ENCODE data around the gene ERG. TPM values are rescaled to one million over a fixed set of nuclear protein-coding genes. Genes with fewer than 3 reads are reported as not detected.

Gene ERG
- polyA plus RNA-seq, 1 donor from 2014 or later, result not detected

DNA sequence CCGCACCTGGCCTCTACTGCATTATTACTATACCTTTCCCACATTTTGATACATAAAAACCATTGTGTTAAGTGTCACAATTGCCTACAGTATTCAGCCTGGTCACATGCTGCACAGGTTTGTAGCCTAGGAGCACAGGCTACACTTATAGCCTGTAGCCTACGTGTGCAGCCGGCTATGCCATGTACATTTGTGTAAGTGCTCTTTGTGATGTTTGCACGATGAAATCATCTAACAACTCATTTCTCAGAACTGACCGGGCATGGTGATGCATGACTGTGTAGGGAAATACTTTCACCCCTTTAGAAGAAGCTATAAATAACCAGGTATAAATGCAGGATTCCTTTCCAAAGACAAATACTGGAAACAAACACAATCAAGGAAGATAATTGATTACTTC is 12.1 kb downstream of the ERG start:
- no peaks in the 10 kb centered on the region for H3K27me3 ChIP-seq (ENCODE audit: insufficient read depth, low read depth, low read length)
- TF ChIP-seq, protein P1, sequence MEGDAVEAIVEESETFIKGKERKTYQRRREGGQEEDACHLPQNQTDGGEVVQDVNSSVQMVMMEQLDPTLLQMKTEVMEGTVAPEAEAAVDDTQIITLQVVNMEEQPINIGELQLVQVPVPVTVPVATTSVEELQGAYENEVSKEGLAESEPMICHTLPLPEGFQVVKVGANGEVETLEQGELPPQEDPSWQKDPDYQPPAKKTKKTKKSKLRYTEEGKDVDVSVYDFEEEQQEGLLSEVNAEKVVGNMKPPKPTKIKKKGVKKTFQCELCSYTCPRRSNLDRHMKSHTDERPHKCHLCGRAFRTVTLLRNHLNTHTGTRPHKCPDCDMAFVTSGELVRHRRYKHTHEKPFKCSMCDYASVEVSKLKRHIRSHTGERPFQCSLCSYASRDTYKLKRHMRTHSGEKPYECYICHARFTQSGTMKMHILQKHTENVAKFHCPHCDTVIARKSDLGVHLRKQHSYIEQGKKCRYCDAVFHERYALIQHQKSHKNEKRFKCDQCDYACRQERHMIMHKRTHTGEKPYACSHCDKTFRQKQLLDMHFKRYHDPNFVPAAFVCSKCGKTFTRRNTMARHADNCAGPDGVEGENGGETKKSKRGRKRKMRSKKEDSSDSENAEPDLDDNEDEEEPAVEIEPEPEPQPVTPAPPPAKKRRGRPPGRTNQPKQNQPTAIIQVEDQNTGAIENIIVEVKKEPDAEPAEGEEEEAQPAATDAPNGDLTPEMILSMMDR (IDR thresholded peaks at IDR 0.05; ENCODE audit: poor library complexity, severe bottlenecking), result no peak
- TF ChIP-seq TAF1 (IDR thresholded peaks at IDR 0.05; ENCODE audit: low read depth) (no peak), EZH2 (IDR thresholded peaks at IDR 0.05; ENCODE audit: borderline replicate concordance, insufficient read depth, low read length, poor library complexity, severe bottlenecking) (no peak), EP300 (conservative IDR thresholded peaks at IDR 0.05; ENCODE audit: poor library complexity, severe bottlenecking) (no peak)
- TF ChIP-seq, protein P2, sequence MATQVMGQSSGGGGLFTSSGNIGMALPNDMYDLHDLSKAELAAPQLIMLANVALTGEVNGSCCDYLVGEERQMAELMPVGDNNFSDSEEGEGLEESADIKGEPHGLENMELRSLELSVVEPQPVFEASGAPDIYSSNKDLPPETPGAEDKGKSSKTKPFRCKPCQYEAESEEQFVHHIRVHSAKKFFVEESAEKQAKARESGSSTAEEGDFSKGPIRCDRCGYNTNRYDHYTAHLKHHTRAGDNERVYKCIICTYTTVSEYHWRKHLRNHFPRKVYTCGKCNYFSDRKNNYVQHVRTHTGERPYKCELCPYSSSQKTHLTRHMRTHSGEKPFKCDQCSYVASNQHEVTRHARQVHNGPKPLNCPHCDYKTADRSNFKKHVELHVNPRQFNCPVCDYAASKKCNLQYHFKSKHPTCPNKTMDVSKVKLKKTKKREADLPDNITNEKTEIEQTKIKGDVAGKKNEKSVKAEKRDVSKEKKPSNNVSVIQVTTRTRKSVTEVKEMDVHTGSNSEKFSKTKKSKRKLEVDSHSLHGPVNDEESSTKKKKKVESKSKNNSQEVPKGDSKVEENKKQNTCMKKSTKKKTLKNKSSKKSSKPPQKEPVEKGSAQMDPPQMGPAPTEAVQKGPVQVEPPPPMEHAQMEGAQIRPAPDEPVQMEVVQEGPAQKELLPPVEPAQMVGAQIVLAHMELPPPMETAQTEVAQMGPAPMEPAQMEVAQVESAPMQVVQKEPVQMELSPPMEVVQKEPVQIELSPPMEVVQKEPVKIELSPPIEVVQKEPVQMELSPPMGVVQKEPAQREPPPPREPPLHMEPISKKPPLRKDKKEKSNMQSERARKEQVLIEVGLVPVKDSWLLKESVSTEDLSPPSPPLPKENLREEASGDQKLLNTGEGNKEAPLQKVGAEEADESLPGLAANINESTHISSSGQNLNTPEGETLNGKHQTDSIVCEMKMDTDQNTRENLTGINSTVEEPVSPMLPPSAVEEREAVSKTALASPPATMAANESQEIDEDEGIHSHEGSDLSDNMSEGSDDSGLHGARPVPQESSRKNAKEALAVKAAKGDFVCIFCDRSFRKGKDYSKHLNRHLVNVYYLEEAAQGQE (IDR thresholded peaks at IDR 0.05; ENCODE audit: borderline replicate concordance), result no peak

DNA sequence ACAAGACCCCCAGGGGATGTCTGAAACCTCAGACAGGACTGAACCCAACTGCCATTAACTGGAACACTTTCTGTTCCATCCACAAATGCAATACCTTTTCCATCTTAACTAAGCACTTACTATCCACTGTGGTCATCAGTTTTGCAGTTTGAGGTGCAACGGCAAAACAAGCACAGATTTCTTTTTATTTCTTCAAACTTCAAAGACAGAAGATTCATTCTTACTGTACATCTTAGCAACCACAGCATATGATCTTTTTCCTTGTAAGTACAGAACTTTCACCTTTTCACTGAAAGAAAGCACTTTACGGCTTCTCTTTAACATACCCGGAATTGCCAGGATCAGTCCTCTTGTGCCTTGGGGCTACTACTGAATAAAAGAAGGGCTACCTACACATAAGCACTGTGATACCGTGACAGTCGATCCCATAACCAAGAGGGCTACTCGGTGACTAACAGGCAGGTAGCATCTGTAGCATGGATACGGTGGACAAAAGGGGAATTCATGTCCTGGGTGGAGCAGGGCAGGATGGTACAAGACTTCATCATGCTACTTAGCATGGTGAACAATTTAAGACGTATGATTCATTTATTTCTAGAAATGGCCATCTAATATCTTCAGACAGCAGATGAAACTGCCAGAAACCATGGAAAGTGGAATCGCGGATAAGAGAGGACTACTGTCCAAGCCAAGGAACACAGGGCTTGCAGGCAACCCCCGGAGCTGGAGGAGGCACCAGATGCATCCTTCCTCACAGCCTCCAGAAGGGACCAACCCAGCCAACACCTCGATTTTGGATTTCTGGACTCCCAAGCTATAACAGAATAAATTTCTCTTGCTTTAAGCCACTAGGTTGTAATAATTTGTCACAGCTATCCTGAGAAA is 18.4 kb downstream of the ERG start:
- H3K9me2 ChIP-seq (ENCODE audit: insufficient read depth, low read length), result no peaks in the 10 kb centered on the region
- H3K27me3 ChIP-seq (ENCODE audit: insufficient read depth, low read depth, low read length), result no peaks in the 10 kb centered on the region
- H3K27ac ChIP-seq (ENCODE audit: low read length), result no peak overlapping the region
- no peak for TF ChIP-seq MXI1 (conservative IDR thresholded peaks at IDR 0.05; ENCODE audit: poor library complexity, severe bottlenecking)
- TF ChIP-seq, protein P2 (IDR thresholded peaks at IDR 0.05; ENCODE audit: borderline replicate concordance), result no peak
- TF ChIP-seq, protein P1 (IDR thresholded peaks at IDR 0.05; ENCODE audit: poor library complexity, severe bottlenecking), result no peak
- TF ChIP-seq SMC3 (conservative IDR thresholded peaks at IDR 0.05; ENCODE audit: poor library complexity), result no peak
- TF ChIP-seq EP300 (conservative IDR thresholded peaks at IDR 0.05; ENCODE audit: poor library complexity, severe bottlenecking), result no peak
- no peak for TF ChIP-seq EZH2 (IDR thresholded peaks at IDR 0.05; ENCODE audit: borderline replicate concordance, insufficient read depth, low read length, poor library complexity, severe bottlenecking)
- TF ChIP-seq TAF1 (IDR thresholded peaks at IDR 0.05; ENCODE audit: low read depth), result no peak
- TF ChIP-seq POLR2AphosphoS5 (IDR thresholded peaks at IDR 0.05), result no peak
- no peak for TF ChIP-seq RAD21 (conservative IDR thresholded peaks at IDR 0.05)
- no peaks in the 10 kb centered on the region for H3F3A ChIP-seq (ENCODE audit: insufficient read depth, low read length, poor library complexity, severe bottlenecking)
- H2AFZ ChIP-seq (ENCODE audit: low read depth, low read length), result no peak overlapping the region
- H3K36me3 ChIP-seq (ENCODE audit: insufficient read depth, low read length), result no peaks in the 10 kb centered on the region
- no peaks in the 10 kb centered on the region for H4K20me1 ChIP-seq (ENCODE audit: insufficient read depth)
- H3K9me3 ChIP-seq (ENCODE audit: low read length), result no peaks in the 10 kb centered on the region
- H3K79me2 ChIP-seq (replicated peaks; ENCODE audit: insufficient read depth, low read length), result no peaks in the 10 kb centered on the region
- no peak overlapping the region for H3K4me3 ChIP-seq (ENCODE audit: low read length)
- H3K4me2 ChIP-seq (ENCODE audit: low read length), result no peak overlapping the region
- no peak overlapping the region for H3K9ac ChIP-seq (ENCODE audit: low read length)

More for the DNA sequence above, 12.1 kb downstream of the ERG start:
- Histone ChIP-seq H3F3A (ENCODE audit: insufficient read depth, low read length, poor library complexity, severe bottlenecking) (no peaks in the 10 kb centered on the region), H3K9me2 (ENCODE audit: insufficient read depth, low read length) (no peaks in the 10 kb centered on the region), H3K9me3 (ENCODE audit: low read length) (no peaks in the 10 kb centered on the region), H3K4me3 (ENCODE audit: low read length) (no peak overlapping the region), H3K36me3 (ENCODE audit: insufficient read depth, low read length) (no peaks in the 10 kb centered on the region), H2AFZ (ENCODE audit: low read depth, low read length) (no peak overlapping the region), H3K27ac (ENCODE audit: low read length) (no peak overlapping the region), H3K9ac (ENCODE audit: low read length) (no peak overlapping the region), H3K79me2 (replicated peaks; ENCODE audit: insufficient read depth, low read length) (no peaks in the 10 kb centered on the region), H4K20me1 (ENCODE audit: insufficient read depth) (no peaks in the 10 kb centered on the region), H3K4me2 (ENCODE audit: low read length) (no peak overlapping the region)
